ENCODE measurements around the gene SMOC2. TPM values are rescaled to one million over a fixed set of nuclear protein-coding genes. Genes with fewer than 3 reads are reported as not detected.
A peak's percentile ranks its signal among the peaks of the same experiment; 100 is the strongest.

The SMOC2 gene
- total and polyA plus RNA-seq, 12 donors = 6.6 to 39.1 (median 17.6) TPM

DNA sequence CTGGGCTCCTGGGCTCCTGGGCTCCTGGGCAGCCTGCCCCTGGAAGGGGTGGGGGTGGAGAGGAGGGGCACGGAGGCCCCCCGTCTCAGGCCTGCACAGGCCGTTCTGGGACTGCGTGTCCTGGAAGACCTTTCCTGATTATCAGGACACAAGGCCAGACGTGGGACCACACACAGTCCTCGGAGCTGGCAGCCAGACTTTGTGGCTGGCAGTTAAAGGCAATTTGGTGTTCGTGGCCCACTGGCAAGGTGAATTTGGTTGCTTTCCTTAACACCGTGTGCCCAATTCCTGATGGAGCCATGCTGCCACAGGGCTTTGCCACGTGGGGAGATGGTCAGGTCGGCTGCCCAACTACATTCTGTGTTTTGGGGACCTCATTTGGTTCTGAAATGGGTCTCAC lies 113.5 kb downstream of the SMOC2 start:
- H3K4me3 ChIP-seq = no peak overlapping the region
- H3K4me1 ChIP-seq = peaks cover 0 to 15% (median 0%) of the 10 kb centered on the region in 9 donors
- 47 to 57% methylated on average over 10 of the region's 10 CpGs for WGBS, 2 donors
- DNase-seq (no peak), ATAC-seq (peak in 7 of 8 donors; percentile 50 to 98 (median 57))
- TF ChIP-seq, protein P1, sequence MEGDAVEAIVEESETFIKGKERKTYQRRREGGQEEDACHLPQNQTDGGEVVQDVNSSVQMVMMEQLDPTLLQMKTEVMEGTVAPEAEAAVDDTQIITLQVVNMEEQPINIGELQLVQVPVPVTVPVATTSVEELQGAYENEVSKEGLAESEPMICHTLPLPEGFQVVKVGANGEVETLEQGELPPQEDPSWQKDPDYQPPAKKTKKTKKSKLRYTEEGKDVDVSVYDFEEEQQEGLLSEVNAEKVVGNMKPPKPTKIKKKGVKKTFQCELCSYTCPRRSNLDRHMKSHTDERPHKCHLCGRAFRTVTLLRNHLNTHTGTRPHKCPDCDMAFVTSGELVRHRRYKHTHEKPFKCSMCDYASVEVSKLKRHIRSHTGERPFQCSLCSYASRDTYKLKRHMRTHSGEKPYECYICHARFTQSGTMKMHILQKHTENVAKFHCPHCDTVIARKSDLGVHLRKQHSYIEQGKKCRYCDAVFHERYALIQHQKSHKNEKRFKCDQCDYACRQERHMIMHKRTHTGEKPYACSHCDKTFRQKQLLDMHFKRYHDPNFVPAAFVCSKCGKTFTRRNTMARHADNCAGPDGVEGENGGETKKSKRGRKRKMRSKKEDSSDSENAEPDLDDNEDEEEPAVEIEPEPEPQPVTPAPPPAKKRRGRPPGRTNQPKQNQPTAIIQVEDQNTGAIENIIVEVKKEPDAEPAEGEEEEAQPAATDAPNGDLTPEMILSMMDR (IDR thresholded peaks at IDR 0.05) = no peak
- H3K36me3 ChIP-seq = peaks cover 0 to 12% (median 0%) of the 10 kb centered on the region in 9 donors
- no peaks in the 10 kb centered on the region for H3K9me3 ChIP-seq
- H3K27me3 ChIP-seq = no peaks in the 10 kb centered on the region
- intact Hi-C loops (cut with DNase I) = loop anchor here in 1 of 10 donors (2.0 kb wide), 1 partner anchor 28 kb away; no protein-coding TSS in a partner anchor
- no peak overlapping the region for H3K27ac ChIP-seq

- Histone ChIP-seq H3K27me3 (no peaks in the 10 kb centered on the region), H3K4me1 (peaks cover 0 to 21% (median 0%) of the 10 kb centered on the region in 9 donors), H3K27ac (no peak overlapping the region), H3K9me3 (no peaks in the 10 kb centered on the region), H3K4me3 (no peak overlapping the region), H3K36me3 (peaks cover 0 to 10% (median 0%) of the 10 kb centered on the region in 9 donors)
- DNase-seq (no peak), ATAC-seq (peak in 2 of 8 donors; percentile 12 to 40)
- intact Hi-C loops (cut with DNase I) = loop anchor here in 1 of 10 donors (2.0 kb wide), 1 partner anchor 28 kb away; no protein-coding TSS in a partner anchor
- WGBS, 2 donors = 87 to 88% methylated on average over 33 of the region's 33 CpGs
- TF ChIP-seq, protein P1 (IDR thresholded peaks at IDR 0.05) = no peak
Observed at GRCh38 chr6:168554898-168555617, 114.1 kb downstream of the SMOC2 start.

GRCh38 chr6:168555618-168556273 lies 114.8 kb downstream of the SMOC2 start:
- no peak overlapping the region for H3K27ac ChIP-seq
- TF ChIP-seq, protein P1 (IDR thresholded peaks at IDR 0.05) = no peak
- peak in 2 of 8 donors; percentile 21 to 51 for ATAC-seq

GRCh38 chr6:168557512-168557911 lies 116.5 kb downstream of the SMOC2 start:
- WGBS, 2 donors = 89 to 93% methylated on average over 8 of the region's 8 CpGs
- peaks cover 0 to 22% (median 0%) of the 10 kb centered on the region in 9 donors for H3K4me1 ChIP-seq
- H3K4me3 ChIP-seq = no peak overlapping the region
- no peak overlapping the region for H3K27ac ChIP-seq
- no peak for ATAC-seq
- intact Hi-C loops (cut with DNase I) = no loop called here
- H3K36me3 ChIP-seq = no peaks in the 10 kb centered on the region
- TF ChIP-seq, protein P1 (IDR thresholded peaks at IDR 0.05) = no peak
- H3K27me3 ChIP-seq = no peaks in the 10 kb centered on the region
- DNase-seq = no peak
- H3K9me3 ChIP-seq = no peaks in the 10 kb centered on the region

More at GRCh38 chr6:168555618-168556273, 114.8 kb downstream of the SMOC2 start:
- Histone ChIP-seq H3K4me1 (peaks cover 0 to 22% (median 0%) of the 10 kb centered on the region in 9 donors), H3K9me3 (no peaks in the 10 kb centered on the region), H3K27me3 (no peaks in the 10 kb centered on the region), H3K36me3 (peaks cover 0 to 8% (median 0%) of the 10 kb centered on the region in 9 donors), H3K4me3 (no peak overlapping the region)
- WGBS, 2 donors = 96 to 97% methylated on average over 41 of the region's 41 CpGs
- intact Hi-C loops (cut with DNase I) = loop anchor here in 1 of 10 donors (2.0 kb wide), 1 partner anchor 29 kb away; no protein-coding TSS in a partner anchor
- no peak for DNase-seq
